Measurements from ENCODE around the gene BTN3A1. TPM values are rescaled to one million over a fixed set of nuclear protein-coding genes. Genes with fewer than 3 reads are reported as not detected.

BTN3A1 gene
- total and polyA plus RNA-seq, 2 of the 13 experiments (the other 11 are each of a cell fraction or from before 2014, with no cell fraction given) = 13.3 to 14.0 TPM

DNA sequence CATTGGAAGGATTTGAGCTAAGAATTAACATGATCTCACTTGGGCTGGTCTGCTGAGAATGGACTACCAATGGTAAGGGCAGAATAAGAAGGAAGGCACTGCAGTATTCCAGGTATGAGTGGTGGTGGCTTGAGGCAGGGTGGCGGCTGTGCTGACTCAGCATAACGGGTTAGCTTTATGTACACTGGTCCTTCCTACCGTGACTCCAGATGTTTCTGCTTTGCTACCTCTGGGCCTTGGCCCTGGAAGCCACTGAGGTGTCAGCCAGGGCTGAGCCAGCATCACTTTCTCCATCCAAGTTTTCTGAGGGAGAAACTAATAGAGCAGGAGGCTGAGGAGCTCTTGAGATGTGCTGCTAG lies 25.4 kb downstream of the BTN3A1 start (continued):
- no peak for TF ChIP-seq CBX5 (CRISPR knock-in tag; IDR thresholded peaks at IDR 0.05; ENCODE audit: borderline replicate concordance)
- TF ChIP-seq ASH2L (IDR thresholded peaks at IDR 0.05; ENCODE audit: insufficient read length, low read depth, low read length) = no peak
- no peak for TF ChIP-seq ZNF543 (CRISPR knock-in tag; IDR thresholded peaks at IDR 0.05)
- no peak for TF ChIP-seq ZNF878 (CRISPR knock-in tag; IDR thresholded peaks at IDR 0.05)
- no peak for TF ChIP-seq ZNF619 (CRISPR knock-in tag; IDR thresholded peaks at IDR 0.05)
- TF ChIP-seq ZNF563 (CRISPR knock-in tag; IDR thresholded peaks at IDR 0.05) = no peak
- no peak for TF ChIP-seq KDM6A (CRISPR knock-in tag; IDR thresholded peaks at IDR 0.05; ENCODE audit: low read depth)
- TF ChIP-seq SOX13 (IDR thresholded peaks at IDR 0.05) = no peak
- no peak for TF ChIP-seq SOX13 (CRISPR knock-in tag; conservative IDR thresholded peaks at IDR 0.05 in 1 of 2, IDR thresholded peaks at IDR 0.05 in 1 of 2)
- TF ChIP-seq ZNF737 (CRISPR knock-in tag; IDR thresholded peaks at IDR 0.05; ENCODE audit: borderline replicate concordance) = no peak
- peak; percentile 99 to 100 for TF ChIP-seq MAFK (conservative IDR thresholded peaks at IDR 0.05 in 1 of 2, IDR thresholded peaks at IDR 0.05 in 1 of 2; ENCODE audit: low read length in 2 of 2)
- no peak for TF ChIP-seq TARDBP (CRISPR knock-in tag; IDR thresholded peaks at IDR 0.05)
- TF ChIP-seq TEAD2 (CRISPR knock-in tag; IDR thresholded peaks at IDR 0.05) = no peak
- TF ChIP-seq, protein P1, sequence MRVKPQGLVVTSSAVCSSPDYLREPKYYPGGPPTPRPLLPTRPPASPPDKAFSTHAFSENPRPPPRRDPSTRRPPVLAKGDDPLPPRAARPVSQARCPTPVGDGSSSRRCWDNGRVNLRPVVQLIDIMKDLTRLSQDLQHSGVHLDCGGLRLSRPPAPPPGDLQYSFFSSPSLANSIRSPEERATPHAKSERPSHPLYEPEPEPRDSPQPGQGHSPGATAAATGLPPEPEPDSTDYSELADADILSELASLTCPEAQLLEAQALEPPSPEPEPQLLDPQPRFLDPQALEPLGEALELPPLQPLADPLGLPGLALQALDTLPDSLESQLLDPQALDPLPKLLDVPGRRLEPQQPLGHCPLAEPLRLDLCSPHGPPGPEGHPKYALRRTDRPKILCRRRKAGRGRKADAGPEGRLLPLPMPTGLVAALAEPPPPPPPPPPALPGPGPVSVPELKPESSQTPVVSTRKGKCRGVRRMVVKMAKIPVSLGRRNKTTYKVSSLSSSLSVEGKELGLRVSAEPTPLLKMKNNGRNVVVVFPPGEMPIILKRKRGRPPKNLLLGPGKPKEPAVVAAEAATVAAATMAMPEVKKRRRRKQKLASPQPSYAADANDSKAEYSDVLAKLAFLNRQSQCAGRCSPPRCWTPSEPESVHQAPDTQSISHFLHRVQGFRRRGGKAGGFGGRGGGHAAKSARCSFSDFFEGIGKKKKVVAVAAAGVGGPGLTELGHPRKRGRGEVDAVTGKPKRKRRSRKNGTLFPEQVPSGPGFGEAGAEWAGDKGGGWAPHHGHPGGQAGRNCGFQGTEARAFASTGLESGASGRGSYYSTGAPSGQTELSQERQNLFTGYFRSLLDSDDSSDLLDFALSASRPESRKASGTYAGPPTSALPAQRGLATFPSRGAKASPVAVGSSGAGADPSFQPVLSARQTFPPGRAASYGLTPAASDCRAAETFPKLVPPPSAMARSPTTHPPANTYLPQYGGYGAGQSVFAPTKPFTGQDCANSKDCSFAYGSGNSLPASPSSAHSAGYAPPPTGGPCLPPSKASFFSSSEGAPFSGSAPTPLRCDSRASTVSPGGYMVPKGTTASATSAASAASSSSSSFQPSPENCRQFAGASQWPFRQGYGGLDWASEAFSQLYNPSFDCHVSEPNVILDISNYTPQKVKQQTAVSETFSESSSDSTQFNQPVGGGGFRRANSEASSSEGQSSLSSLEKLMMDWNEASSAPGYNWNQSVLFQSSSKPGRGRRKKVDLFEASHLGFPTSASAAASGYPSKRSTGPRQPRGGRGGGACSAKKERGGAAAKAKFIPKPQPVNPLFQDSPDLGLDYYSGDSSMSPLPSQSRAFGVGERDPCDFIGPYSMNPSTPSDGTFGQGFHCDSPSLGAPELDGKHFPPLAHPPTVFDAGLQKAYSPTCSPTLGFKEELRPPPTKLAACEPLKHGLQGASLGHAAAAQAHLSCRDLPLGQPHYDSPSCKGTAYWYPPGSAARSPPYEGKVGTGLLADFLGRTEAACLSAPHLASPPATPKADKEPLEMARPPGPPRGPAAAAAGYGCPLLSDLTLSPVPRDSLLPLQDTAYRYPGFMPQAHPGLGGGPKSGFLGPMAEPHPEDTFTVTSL (CRISPR knock-in tag; IDR thresholded peaks at IDR 0.05; ENCODE audit: borderline replicate concordance) = no peak
- TF ChIP-seq NAIF1 (CRISPR knock-in tag; IDR thresholded peaks at IDR 0.05; ENCODE audit: borderline replicate concordance) = no peak
- no peak for TF ChIP-seq REL (CRISPR knock-in tag; conservative IDR thresholded peaks at IDR 0.05)
- TF ChIP-seq MAFG (CRISPR knock-in tag; IDR thresholded peaks at IDR 0.05) = peak; percentile 69; the same call in 1 of the 2 replicates
- peak; percentile 99 for TF ChIP-seq MAFF (IDR thresholded peaks at IDR 0.05; ENCODE audit: low read depth, low read length)
- TF ChIP-seq POLR2AphosphoS5 (IDR thresholded peaks at IDR 0.05; ENCODE audit: low read depth, low read length) = no peak
- no peak for TF ChIP-seq NKX3-1 (CRISPR knock-in tag; IDR thresholded peaks at IDR 0.05)
